ENCODE results near the gene MZT2A. TPM values are rescaled to one million over a fixed set of nuclear protein-coding genes. Genes with fewer than 3 reads are reported as not detected.
"Not testable (repeated sequence)": the region's sequence is repeated elsewhere in the genome, so short reads cannot be mapped to it uniquely, and the experiment has no call there.

The MZT2A gene
- total and polyA plus RNA-seq, 10 donors = 23.7 to 190 (median 45.0) TPM

- H3K9me3 ChIP-seq; H3K36me3 ChIP-seq; intact Hi-C loops (cut with DNase I; ENCODE audit: low total_unique reads); DNase-seq; H3K4me3 ChIP-seq; H3K27ac ChIP-seq: not testable (repeated sequence)
- WGBS, 5 donors = 38 to 100% (median 88%) methylated on average over 1 to 9 of the region's 11 CpGs
- Histone ChIP-seq H3K27me3 (replicated peaks in 1 of 7) (peaks cover 0 to 34% (median 0%) of the 10 kb centered on the region in 7 donors), H3K4me1 (peaks cover 0 to 22% (median 16%) of the 10 kb centered on the region in 6 donors)
Measured at GRCh38 chr2:131531547-131532185, 39.5 kb upstream of the MZT2A start.

GRCh38 chr2:131530626-131531344 is 38.6 kb upstream of the MZT2A start:
- WGBS, 5 donors = 72 to 83% (median 81%) methylated on average over 4 to 21 of the region's 22 CpGs
- H3K27ac ChIP-seq; intact Hi-C loops (cut with DNase I; ENCODE audit: low total_unique reads); H3K4me3 ChIP-seq; H3K9me3 ChIP-seq; H3K36me3 ChIP-seq: not testable (repeated sequence)
- Histone ChIP-seq H3K27me3 (replicated peaks in 1 of 7) (peaks cover 0 to 27% (median 0%) of the 10 kb centered on the region in 7 donors), H3K4me1 (peaks cover 0 to 22% (median 16%) of the 10 kb centered on the region in 6 donors)
- peak; percentile 75 for DNase-seq

- 73 to 93% (median 84%) methylated on average over 2 to 5 of the region's 5 CpGs for WGBS, 5 donors
- H3K36me3 ChIP-seq; intact Hi-C loops (cut with DNase I; ENCODE audit: low total_unique reads); H3K4me3 ChIP-seq; H3K27ac ChIP-seq; H3K9me3 ChIP-seq: not testable (repeated sequence)
- H3K4me1 ChIP-seq = peaks cover 0 to 22% (median 16%) of the 10 kb centered on the region in 6 donors
- DNase-seq = peak; percentile 64
- peaks cover 0 to 27% (median 0%) of the 10 kb centered on the region in 7 donors for H3K27me3 ChIP-seq (replicated peaks in 1 of 7)
Measured at GRCh38 chr2:131529864-131530445, 37.8 kb upstream of the MZT2A start.

GRCh38 chr2:131528981-131529863 is 37.0 kb upstream of the MZT2A start:
- Histone ChIP-seq H3K27me3 (replicated peaks in 1 of 7) (peaks cover 0 to 27% (median 0%) of the 10 kb centered on the region in 7 donors), H3K4me1 (peaks cover 0 to 22% (median 16%) of the 10 kb centered on the region in 6 donors), H3K4me3 (peak overlapping the region in 5 of 8 donors; percentile 27 to 68 (median 41))
- intact Hi-C loops (cut with DNase I; ENCODE audit: low total_unique reads); H3K36me3 ChIP-seq; H3K9me3 ChIP-seq; H3K27ac ChIP-seq: not testable (repeated sequence)
- 55 to 62% (median 59%) methylated on average over 20 to 25 of the region's 26 CpGs for WGBS, 5 donors
- peak; percentile 80 for DNase-seq

- intact Hi-C loops (cut with DNase I; ENCODE audit: low total_unique reads); H3K36me3 ChIP-seq; H3K9me3 ChIP-seq: not testable (repeated sequence)
- DNase-seq = peak; percentile 93
- H3K27me3 ChIP-seq (replicated peaks in 1 of 7) = peaks cover 0 to 27% (median 0%) of the 10 kb centered on the region in 7 donors
- H3K27ac ChIP-seq = peak within 1 kb of the TSS in 1 of 8 donors; percentile 28
- peak in 2 of 3 donors; percentile 9 to 29 for TF ChIP-seq POLR2AphosphoS5 (IDR thresholded peaks at IDR 0.05)
- peaks cover 0 to 22% (median 16%) of the 10 kb centered on the region in 6 donors for H3K4me1 ChIP-seq
- H3K4me3 ChIP-seq = peak within 1 kb of the TSS; percentile 13 to 68 (median 38)
- WGBS, 5 donors = 36 to 58% (median 42%) methylated on average over 26 to 41 of the region's 47 CpGs
Measured at GRCh38 chr2:131527131-131528001, 35.2 kb upstream of the MZT2A start, which contains the start of gene CCDC74A. Gene CCDC74A (plus strand): TSS chr2:131527888. CDS start chr2:131527971, 83 bp downstream.

GRCh38 chr2:131525256-131525655 is 33.1 kb upstream of the MZT2A start:
- peaks cover 0 to 14% (median 6%) of the 10 kb centered on the region in 6 donors for H3K36me3 ChIP-seq
- H3K27ac ChIP-seq; H3K4me3 ChIP-seq; DNase-seq; intact Hi-C loops (cut with DNase I; ENCODE audit: low total_unique reads); H3K9me3 ChIP-seq: not testable (repeated sequence)
- H3K4me1 ChIP-seq = peaks cover 0 to 22% (median 16%) of the 10 kb centered on the region in 6 donors
- 81 to 95% (median 91%) methylated on average over 2 of the region's 2 CpGs for WGBS, 5 donors
- H3K27me3 ChIP-seq (replicated peaks in 1 of 7) = peaks cover 0 to 27% (median 0%) of the 10 kb centered on the region in 7 donors

All from spleen (tissue), 11 donors.